OCI-LY7 (cell line): ENCODE results near the gene RREB1. TPM values are rescaled to one million over a fixed set of nuclear protein-coding genes. Genes with fewer than 3 reads are reported as not detected.

Experiments used
- BruUV-seq: library from RNA; stranded (reverse); fragments of 400-500 nt; replicated peaks from 2 replicates; lab custom pipeline; 2021; lab: Mats Ljungman, UMichigan
- CTCF ChIA-PET: fragments of 300-600 bp; sonication (Branson Sonifier 250); formaldehyde crosslinking; loops from one replicate; lab custom pipeline; 2022; ENCODE audit warnings: antibody characterized with exemption; ENCODE audit not compliant: unreplicated experiment; lab: Charles Lee
- POLR2A ChIA-PET: fragments of 300-600 bp; sonication (Branson Sonifier 250); formaldehyde crosslinking; loops from one replicate; lab custom pipeline; 2022; ENCODE audit warnings: antibody characterized with exemption; lab: Charles Lee
- DNase-seq: peaks from one replicate; pipeline ENCODE4 v3.0.0-alpha.2; 2015; ENCODE audit warnings: low spot score
- H2AFZ ChIP-seq: fragments of 200-600 bp; sonication (generic), shearing (Covaris generic); 2 replicates; pipeline ENCODE4 v1.6.1; 2014; ENCODE audit warnings: mild to moderate bottlenecking, antibody characterized with exemption, low read length, moderate library complexity
- H3K27ac ChIP-seq: fragments of 200-600 bp; sonication (generic); 2 replicates; pipeline ENCODE4 v1.5.1; 2014; ENCODE audit warnings: mixed run types, low read depth, mild to moderate bottlenecking, moderate library complexity, low read length, inconsistent platforms; ENCODE audit not compliant: poor library complexity, severe bottlenecking
- H3K36me3 ChIP-seq: fragments of 200-600 bp; sonication (generic); 2 replicates; pipeline ENCODE4 v1.6.1; 2014; ENCODE audit warnings: mild to moderate bottlenecking, antibody characterized with exemption, low read length, moderate library complexity, mixed read lengths; ENCODE audit not compliant: insufficient read depth
- H3K4me1 ChIP-seq: fragments of 200-600 bp; sonication (generic); 2 replicates; pipeline ENCODE4 v1.5.1; 2014; ENCODE audit warnings: mild to moderate bottlenecking, low read length; ENCODE audit not compliant: insufficient read depth, poor library complexity, severe bottlenecking
- H3K4me2 ChIP-seq: fragments of 200-600 bp; sonication (generic); 2 replicates; pipeline ENCODE4 v1.6.1; 2014; ENCODE audit warnings: mild to moderate bottlenecking, low read length
- H3K4me3 ChIP-seq: fragments of 200-600 bp; sonication (generic); 2 replicates; pipeline ENCODE4 v1.5.1; 2014; ENCODE audit warnings: mild to moderate bottlenecking, low read depth, low read length; ENCODE audit not compliant: poor library complexity, severe bottlenecking
- H3K79me2 ChIP-seq: fragments of 200-600 bp; sonication (generic); 2 replicates; pipeline ENCODE4 v1.6.1; 2016; ENCODE audit warnings: low read depth, mild to moderate bottlenecking, low read length, moderate library complexity, mixed read lengths; ENCODE audit not compliant: insufficient read depth
- H3K9me2 ChIP-seq: fragments of 200-600 bp; sonication (generic); 2 replicates; pipeline ENCODE4 v1.6.1; 2016; ENCODE audit warnings: mild to moderate bottlenecking, low read length, mixed read lengths; ENCODE audit not compliant: insufficient read depth
- H3K9me3 ChIP-seq: fragments of 200-600 bp; sonication (generic); 2 replicates; pipeline ENCODE4 v1.6.1; 2014; ENCODE audit warnings: mild to moderate bottlenecking, mixed run types, low read length, mixed read lengths
- H4K20me1 ChIP-seq: fragments of 200-600 bp; sonication (generic); 2 replicates; pipeline ENCODE4 v1.6.1; 2014; ENCODE audit warnings: mild to moderate bottlenecking, antibody characterized with exemption, low read length, moderate library complexity, mixed read lengths; ENCODE audit not compliant: insufficient read depth
- CTCF ChIP-seq: fragments of 200-600 bp; sonication (generic); conservative IDR thresholded peaks from 2 replicates; pipeline ENCODE4 v1.5.1; 2014; ENCODE audit warnings: mild to moderate bottlenecking, antibody characterized with exemption, low read length, moderate library complexity, mixed read lengths
- EZH2phosphoT487 ChIP-seq: fragments of 200-600 bp; sonication (generic); IDR thresholded peaks from 2 replicates; pipeline ENCODE4 v1.6.1; 2018; ENCODE audit warnings: low read depth, borderline replicate concordance, mild to moderate bottlenecking, mixed run types, antibody characterized with exemption, low read length, moderate library complexity, mixed read lengths
- intact Hi-C: fragments of 100-400 bp; cut with micrococcal nuclease; formaldehyde crosslinking; loops from one replicate; pipeline ENCODE4 v1.10.0; 2022; ENCODE audit not compliant: unreplicated experiment
- total RNA-seq, 2 experiments: library from RNA; depleted of rRNA in 1 of 2; stranded (reverse); fragments of >200 nt in 1 of 2; shearing (Covaris generic) in 1 of 2; gene quantifications; 2 replicates each; pipeline ENCODE4 v1.2.3, GENCODE V29; 2014 to 2022

Gene RREB1
- total RNA-seq, 2 experiments from 2014 or later, result 4.4 to 7.1 TPM

GRCh38 chr6:7236306-7237209 is 128.8 kb downstream of the RREB1 start:
- H2AFZ ChIP-seq, result no peak overlapping the region
- peak; percentile 19 for DNase-seq
- ChIA-PET CTCF (interaction anchor here (0.6 kb wide), 1 partner anchor 90 kb away, joined by 3 read pairs; no protein-coding TSS in a partner anchor), POLR2A (interaction anchor here (0.8 to 1.6 kb wide), 3 partner anchors 14 to 104 kb away, joined by 4 to 6 read pairs (median 4); no protein-coding TSS in a partner anchor)
- peaks cover 23% of the 10 kb centered on the region for H3K4me1 ChIP-seq
- no peak for TF ChIP-seq EZH2phosphoT487
- TF ChIP-seq CTCF, result no peak
- H3K4me3 ChIP-seq, result no peak overlapping the region
- no peak overlapping the region for H3K4me2 ChIP-seq
- no peaks in the 10 kb centered on the region for H3K79me2 ChIP-seq
- no TSS peak for BruUV-seq
- intact Hi-C loops, result loop anchor here (5.0 kb wide), 1 partner anchor 129 kb away; the partner anchor contains the start of gene RREB1
- H3K9me2 ChIP-seq, result no peaks in the 10 kb centered on the region
- no peaks in the 10 kb centered on the region for H4K20me1 ChIP-seq
- no peaks in the 10 kb centered on the region for H3K9me3 ChIP-seq
- H3K27ac ChIP-seq, result no peak overlapping the region
- H3K36me3 ChIP-seq, result no peaks in the 10 kb centered on the region

DNA sequence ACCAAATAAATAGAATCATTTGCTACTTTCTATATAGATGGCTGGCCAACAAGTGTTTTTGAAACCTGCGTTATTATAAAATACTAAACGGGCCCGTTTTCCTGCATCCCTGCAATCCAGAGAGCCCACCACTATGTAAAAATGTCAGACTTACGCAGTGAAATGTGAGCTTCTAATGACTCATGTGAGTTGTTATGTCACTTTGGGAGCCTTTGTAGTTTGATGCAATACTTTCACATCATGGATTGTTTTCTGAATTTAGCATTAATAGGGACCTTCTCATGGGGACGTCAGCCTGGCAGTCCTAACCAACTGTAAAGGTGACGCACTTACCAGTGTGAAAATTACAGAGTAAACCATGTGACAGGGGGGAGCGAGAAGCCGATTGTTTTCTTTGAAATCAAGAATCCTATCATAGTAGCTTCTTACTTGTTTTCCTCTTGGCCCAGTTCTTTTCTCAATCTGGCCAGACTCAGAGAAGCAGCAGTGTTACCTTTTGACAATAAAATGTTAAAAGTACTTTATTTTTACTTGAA is 130.0 kb downstream of the RREB1 start:
- ChIA-PET POLR2A (interaction anchor here (1.6 kb wide), 1 partner anchor 41 kb away, joined by 4 read pairs; no protein-coding TSS in a partner anchor), CTCF (no interaction called here)
- no peak for TF ChIP-seq CTCF
- no peak for TF ChIP-seq EZH2phosphoT487
- Histone ChIP-seq H3K9me2 (no peaks in the 10 kb centered on the region), H3K27ac (no peak overlapping the region), H3K4me3 (no peak overlapping the region), H4K20me1 (no peaks in the 10 kb centered on the region), H3K36me3 (no peaks in the 10 kb centered on the region), H3K4me1 (peaks cover 23% of the 10 kb centered on the region), H3K79me2 (no peaks in the 10 kb centered on the region), H3K9me3 (no peaks in the 10 kb centered on the region), H2AFZ (no peak overlapping the region), H3K4me2 (no peak overlapping the region)
- no peak for DNase-seq
- intact Hi-C loops, result loop anchor here (2.0 to 5.0 kb wide), 3 partner anchors 67 to 130 kb away; partner anchors contain the start of gene RREB1
- BruUV-seq, result no TSS peak
